ENCODE data around the gene RUNX3.

GRCh38 chr1:24903560-24903954 lies 26.5 kb downstream of the RUNX3 start:
- TF ChIP-seq, protein P1, sequence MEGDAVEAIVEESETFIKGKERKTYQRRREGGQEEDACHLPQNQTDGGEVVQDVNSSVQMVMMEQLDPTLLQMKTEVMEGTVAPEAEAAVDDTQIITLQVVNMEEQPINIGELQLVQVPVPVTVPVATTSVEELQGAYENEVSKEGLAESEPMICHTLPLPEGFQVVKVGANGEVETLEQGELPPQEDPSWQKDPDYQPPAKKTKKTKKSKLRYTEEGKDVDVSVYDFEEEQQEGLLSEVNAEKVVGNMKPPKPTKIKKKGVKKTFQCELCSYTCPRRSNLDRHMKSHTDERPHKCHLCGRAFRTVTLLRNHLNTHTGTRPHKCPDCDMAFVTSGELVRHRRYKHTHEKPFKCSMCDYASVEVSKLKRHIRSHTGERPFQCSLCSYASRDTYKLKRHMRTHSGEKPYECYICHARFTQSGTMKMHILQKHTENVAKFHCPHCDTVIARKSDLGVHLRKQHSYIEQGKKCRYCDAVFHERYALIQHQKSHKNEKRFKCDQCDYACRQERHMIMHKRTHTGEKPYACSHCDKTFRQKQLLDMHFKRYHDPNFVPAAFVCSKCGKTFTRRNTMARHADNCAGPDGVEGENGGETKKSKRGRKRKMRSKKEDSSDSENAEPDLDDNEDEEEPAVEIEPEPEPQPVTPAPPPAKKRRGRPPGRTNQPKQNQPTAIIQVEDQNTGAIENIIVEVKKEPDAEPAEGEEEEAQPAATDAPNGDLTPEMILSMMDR (IDR thresholded peaks at IDR 0.05) = no peak
- no peak for TF ChIP-seq POLR2A (IDR thresholded peaks at IDR 0.05)
- no peak for TF ChIP-seq POLR2AphosphoS5 (IDR thresholded peaks at IDR 0.05)
- no peak for TF ChIP-seq EP300 (IDR thresholded peaks at IDR 0.05)

All from upper lobe of left lung (tissue), 4 donors.